C4-2B (cell line): ENCODE results near the gene WT1.

Experiments
- ZFX ChIP-seq: fragments of 450-650 bp; IDR thresholded peaks from 2 replicates; pipeline ENCODE4 v1.6.1; 2017
- TF ChIP-seq, protein P1 (sequence below): fragments of 450-650 bp; conservative IDR thresholded peaks from 2 replicates; pipeline ENCODE4 v1.5.1; 2017; ENCODE audit warnings: mild to moderate bottlenecking

DNA sequence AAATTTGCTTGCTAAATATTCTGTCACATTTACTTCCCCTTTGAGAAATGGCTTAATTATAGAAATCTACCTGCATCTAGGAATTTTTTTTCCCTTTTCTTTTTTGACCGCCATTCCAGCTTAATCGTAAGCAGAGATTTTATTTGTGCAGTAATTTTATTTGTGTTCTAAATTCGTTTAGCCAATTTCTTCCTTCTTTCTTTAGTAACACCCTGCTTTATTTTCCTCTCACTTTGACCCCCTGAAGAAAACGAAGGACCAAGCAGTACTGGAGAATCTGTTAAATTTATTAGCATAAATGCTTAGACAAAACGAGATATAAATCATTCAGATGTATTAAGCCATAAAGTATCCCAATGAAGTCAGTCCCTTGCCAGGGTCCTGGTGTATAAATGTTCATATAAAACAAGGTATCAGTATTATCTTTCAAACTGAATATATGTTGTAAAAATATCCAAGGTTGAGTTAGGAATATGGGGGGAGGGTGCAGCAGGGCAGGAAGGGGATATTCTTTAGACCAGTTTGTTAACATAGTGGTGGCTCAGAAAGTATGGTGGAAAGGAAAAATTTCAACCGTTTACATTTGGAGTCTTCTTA is 5.1 kb upstream of the WT1 start:
- TF ChIP-seq, protein P1, sequence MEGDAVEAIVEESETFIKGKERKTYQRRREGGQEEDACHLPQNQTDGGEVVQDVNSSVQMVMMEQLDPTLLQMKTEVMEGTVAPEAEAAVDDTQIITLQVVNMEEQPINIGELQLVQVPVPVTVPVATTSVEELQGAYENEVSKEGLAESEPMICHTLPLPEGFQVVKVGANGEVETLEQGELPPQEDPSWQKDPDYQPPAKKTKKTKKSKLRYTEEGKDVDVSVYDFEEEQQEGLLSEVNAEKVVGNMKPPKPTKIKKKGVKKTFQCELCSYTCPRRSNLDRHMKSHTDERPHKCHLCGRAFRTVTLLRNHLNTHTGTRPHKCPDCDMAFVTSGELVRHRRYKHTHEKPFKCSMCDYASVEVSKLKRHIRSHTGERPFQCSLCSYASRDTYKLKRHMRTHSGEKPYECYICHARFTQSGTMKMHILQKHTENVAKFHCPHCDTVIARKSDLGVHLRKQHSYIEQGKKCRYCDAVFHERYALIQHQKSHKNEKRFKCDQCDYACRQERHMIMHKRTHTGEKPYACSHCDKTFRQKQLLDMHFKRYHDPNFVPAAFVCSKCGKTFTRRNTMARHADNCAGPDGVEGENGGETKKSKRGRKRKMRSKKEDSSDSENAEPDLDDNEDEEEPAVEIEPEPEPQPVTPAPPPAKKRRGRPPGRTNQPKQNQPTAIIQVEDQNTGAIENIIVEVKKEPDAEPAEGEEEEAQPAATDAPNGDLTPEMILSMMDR, result no peak
- no peak for TF ChIP-seq ZFX
